ENCODE data around the gene OR10A3.

The OR10A3 gene

GRCh38 chr11:7892059-7892699, 49.3 kb downstream of the OR10A3 start:
- DNase-seq (ENCODE audit: low spot score) = no peak

GRCh38 chr11:7890417-7891172, 50.9 kb downstream of the OR10A3 start:
- DNase-seq (ENCODE audit: low spot score) = no peak

- no peak for DNase-seq (ENCODE audit: low spot score)
Measured at GRCh38 chr11:7889985-7890384, 51.5 kb downstream of the OR10A3 start.

Data from HuH-7 (cell line).